Esophagus squamous epithelium (tissue), 4 donors: Measurements from ENCODE around the gene NGF.

Experiments
- CTCF ChIP-seq, 6 experiments: fragments of 450-650 bp in 4 of 6; fragments of 200-600 bp in 2 of 6; sonication (generic) in 2 of 6; IDR thresholded peaks; one replicate each; pipeline ENCODE4 v1.5.1; 2016 to 2019; ENCODE audit warnings: antibody characterized with exemption in 6 of 6, mild to moderate bottlenecking in 4 of 6, moderate library complexity in 4 of 6
- POLR2A ChIP-seq, 4 donors: fragments of 450-650 bp; IDR thresholded peaks; one replicate each; pipeline ENCODE4 v1.6.1; 2017; ENCODE audit warnings: antibody characterized with exemption in 4 of 4, mild to moderate bottlenecking in 4 of 4, moderate library complexity in 3 of 4

GRCh38 chr1:115262886-115263285 lies 75.2 kb downstream of the NGF start:
- TF ChIP-seq CTCF (IDR thresholded peaks at IDR 0.05) (no peak), POLR2A (IDR thresholded peaks at IDR 0.05) (no peak)
